Upper lobe of left lung (tissue), 6 donors: Measurements from ENCODE around the gene LRCH1. TPM values are rescaled to one million over a fixed set of nuclear protein-coding genes. Genes with fewer than 3 reads are reported as not detected.

Experiments
- ATAC-seq, 2 donors: fragments of 200-7000 bp; cut with Tn5 transposase; one replicate each; pipeline ENCODE4 v1.9.1; 2022; ENCODE audit warnings: mild to moderate bottlenecking in 2 of 2, moderate library complexity in 2 of 2; ENCODE audit not compliant: low FRiP score in 2 of 2
- DNase-seq, 2 donors: peaks; one replicate each; pipeline ENCODE4 v3.0.0-alpha.2; 2019 to 2020
- H3K27ac ChIP-seq, 4 donors: fragments of 200-600 bp; sonication (generic); one replicate each; pipeline ENCODE4 v1.5.1; 2016 to 2019
- H3K27me3 ChIP-seq, 4 donors: fragments of 200-600 bp; sonication (generic); one replicate each; pipeline ENCODE4 v1.5.1; 2017 to 2019
- H3K36me3 ChIP-seq, 4 donors: fragments of 200-600 bp; sonication (generic); one replicate each; pipeline ENCODE4 v1.5.1; 2016 to 2019
- H3K4me1 ChIP-seq, 4 donors: fragments of 200-600 bp; sonication (generic); one replicate each; pipeline ENCODE4 v1.5.1; 2018 to 2019
- H3K4me3 ChIP-seq, 4 donors: fragments of 200-600 bp; sonication (generic); one replicate each; pipeline ENCODE4 v1.5.1; 2017 to 2019; ENCODE audit warnings: mild to moderate bottlenecking in 2 of 4, moderate library complexity in 1 of 4
- H3K9me3 ChIP-seq, 4 donors: fragments of 200-600 bp; sonication (generic); one replicate each; pipeline ENCODE4 v1.5.1; 2018 to 2019
- CTCF ChIP-seq, 6 experiments: fragments of 450-650 bp in 4 of 6; fragments of 200-600 bp in 2 of 6; sonication (generic) in 2 of 6; IDR thresholded peaks; one replicate each; pipeline ENCODE4 v1.5.1; 2016 to 2019; ENCODE audit warnings: antibody characterized with exemption in 6 of 6
- EP300 ChIP-seq, 4 donors: sonication (generic); formaldehyde crosslinking; IDR thresholded peaks; one replicate each; pipeline ENCODE4 v1.5.1; 2017; ENCODE audit warnings: antibody characterized with exemption in 4 of 4, control low read depth in 2 of 4
- POLR2A ChIP-seq, 4 donors: fragments of 450-650 bp; IDR thresholded peaks; one replicate each; pipeline ENCODE4 v1.5.1; 2016 to 2017; ENCODE audit warnings: antibody characterized with exemption in 4 of 4, mild to moderate bottlenecking in 2 of 4
- POLR2AphosphoS5 ChIP-seq, 2 donors: sonication (generic); formaldehyde crosslinking; IDR thresholded peaks; one replicate each; pipeline ENCODE4 v1.5.1; 2017; ENCODE audit warnings: antibody characterized with exemption in 2 of 2
- WGBS, 2 donors: methylation state at CpG; one replicate each; pipeline ENCODE4 v1.1.5; 2017 to 2018; 5-methylcytosine and 5-hydroxymethylcytosine counted together
- total RNA-seq, 6 donors: library from RNA; depleted of rRNA in 4 of 6; stranded (reverse); fragments of >200 nt in 4 of 6; gene quantifications; one replicate each; pipeline versions ENCODE4 v1.1.0 to v1.2.1, GENCODE V29; 2016 to 2021
- donor health status: DM: no; HTN: no; CAD: no; lungs with moderate emphysema.
- donor health status: DM: no; HTN: yes; CAD: no; lungs with severe emphysema.

LRCH1 gene
- total RNA-seq, 6 donors from 2014 or later, result 17.2 to 27.0 (median 22.7) TPM

DNA sequence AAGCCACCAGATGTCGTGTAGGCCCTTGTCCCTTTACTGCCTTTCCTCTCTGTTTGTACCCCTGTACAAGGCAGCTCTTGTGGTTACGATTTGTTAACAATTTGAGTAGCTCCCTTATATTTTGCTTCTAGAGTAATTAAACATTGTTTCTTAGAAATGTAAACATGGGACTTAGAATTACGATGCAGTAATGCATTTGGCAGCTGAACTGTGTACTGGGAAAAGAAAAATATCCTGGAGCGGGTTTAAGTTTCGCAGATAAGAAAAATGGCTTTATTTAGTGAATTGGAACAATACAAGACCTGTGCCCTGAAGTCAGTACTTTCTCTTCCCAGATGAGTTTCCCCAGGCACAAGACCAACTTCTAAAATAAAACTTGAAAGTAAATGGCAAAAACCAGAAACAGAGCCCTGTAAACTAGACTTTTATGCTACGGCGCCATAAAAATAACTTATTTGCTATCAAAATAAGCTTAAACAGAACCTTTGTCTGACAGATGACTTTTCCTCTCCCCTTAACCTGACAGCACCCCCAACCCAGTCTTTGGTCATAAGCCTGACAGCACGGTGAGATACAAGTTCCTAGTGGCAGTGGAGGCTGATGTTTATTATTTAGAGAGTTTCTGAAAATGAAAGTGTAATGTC is 63.0 kb downstream of the LRCH1 start:
- peak overlapping the region in 1 of 4 donors; percentile 2 for H3K4me3 ChIP-seq
- H3K36me3 ChIP-seq, result no peaks in the 10 kb centered on the region
- peak overlapping the region; percentile 42 to 83 (median 76) for H3K27ac ChIP-seq
- ATAC-seq (no peak), DNase-seq (no peak)
- TF ChIP-seq POLR2AphosphoS5 (IDR thresholded peaks at IDR 0.05) (no peak), POLR2A (IDR thresholded peaks at IDR 0.05) (no peak), CTCF (IDR thresholded peaks at IDR 0.05) (no peak), EP300 (IDR thresholded peaks at IDR 0.05) (no peak)
- H3K4me1 ChIP-seq, result peaks cover 27 to 64% (median 42%) of the 10 kb centered on the region in 4 donors
- WGBS, 2 donors, result 33 to 38% methylated on average over 8 of the region's 8 CpGs
- H3K27me3 ChIP-seq, result no peaks in the 10 kb centered on the region
- H3K9me3 ChIP-seq, result no peaks in the 10 kb centered on the region

DNA sequence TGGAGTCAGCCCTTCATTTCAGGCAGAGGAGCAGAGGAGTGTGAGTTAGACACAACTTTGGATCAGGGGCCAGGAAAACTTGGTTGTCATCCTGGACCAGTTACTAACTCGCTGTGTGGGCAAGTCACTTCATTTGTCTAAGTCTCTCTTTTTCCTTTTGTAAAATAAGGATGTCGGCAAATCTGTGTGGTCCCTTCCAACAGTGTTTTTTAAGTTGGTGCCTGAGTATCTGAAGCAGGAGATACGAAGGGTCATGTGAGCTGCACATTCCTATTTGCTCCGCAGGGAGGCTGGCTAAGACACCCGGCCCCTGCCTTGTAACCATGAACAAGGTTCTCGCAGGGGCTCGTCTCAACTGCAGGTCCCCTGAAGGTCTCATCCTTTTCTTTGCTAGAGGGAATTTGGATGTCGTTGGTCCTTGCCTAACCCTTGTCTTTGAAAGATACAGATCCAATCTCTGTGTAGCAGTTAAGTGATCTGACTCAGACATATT is 64.3 kb downstream of the LRCH1 start:
- peak overlapping the region in 3 of 4 donors; percentile 70 to 83 (median 81) for H3K27ac ChIP-seq
- DNase-seq (no peak), ATAC-seq (peak in 1 of 2 donors; percentile 40)
- no peak overlapping the region for H3K4me3 ChIP-seq
- WGBS, 2 donors, result 67 to 75% methylated on average over 8 of the region's 8 CpGs
- peaks cover 37 to 75% (median 48%) of the 10 kb centered on the region in 4 donors for H3K4me1 ChIP-seq
- no peaks in the 10 kb centered on the region for H3K36me3 ChIP-seq
- H3K27me3 ChIP-seq, result no peaks in the 10 kb centered on the region
- no peak for TF ChIP-seq POLR2A (IDR thresholded peaks at IDR 0.05)
- TF ChIP-seq EP300 (IDR thresholded peaks at IDR 0.05), result no peak
- TF ChIP-seq POLR2AphosphoS5 (IDR thresholded peaks at IDR 0.05), result no peak
- no peak for TF ChIP-seq CTCF (IDR thresholded peaks at IDR 0.05)
- H3K9me3 ChIP-seq, result no peaks in the 10 kb centered on the region

- TF ChIP-seq POLR2A (IDR thresholded peaks at IDR 0.05), result no peak
- 98% methylated on average over 5 of the region's 5 CpGs for WGBS, 2 donors
- no peaks in the 10 kb centered on the region for H3K9me3 ChIP-seq
- ATAC-seq (no peak), DNase-seq (no peak)
- H3K4me1 ChIP-seq, result peaks cover 40 to 76% (median 52%) of the 10 kb centered on the region in 4 donors
- no peaks in the 10 kb centered on the region for H3K27me3 ChIP-seq
- H3K36me3 ChIP-seq, result no peaks in the 10 kb centered on the region
- peak overlapping the region in 3 of 4 donors; percentile 70 to 83 (median 81) for H3K27ac ChIP-seq
- H3K4me3 ChIP-seq, result no peak overlapping the region
Measured at GRCh38 chr13:46617885-46618284, 64.9 kb downstream of the LRCH1 start.

DNA sequence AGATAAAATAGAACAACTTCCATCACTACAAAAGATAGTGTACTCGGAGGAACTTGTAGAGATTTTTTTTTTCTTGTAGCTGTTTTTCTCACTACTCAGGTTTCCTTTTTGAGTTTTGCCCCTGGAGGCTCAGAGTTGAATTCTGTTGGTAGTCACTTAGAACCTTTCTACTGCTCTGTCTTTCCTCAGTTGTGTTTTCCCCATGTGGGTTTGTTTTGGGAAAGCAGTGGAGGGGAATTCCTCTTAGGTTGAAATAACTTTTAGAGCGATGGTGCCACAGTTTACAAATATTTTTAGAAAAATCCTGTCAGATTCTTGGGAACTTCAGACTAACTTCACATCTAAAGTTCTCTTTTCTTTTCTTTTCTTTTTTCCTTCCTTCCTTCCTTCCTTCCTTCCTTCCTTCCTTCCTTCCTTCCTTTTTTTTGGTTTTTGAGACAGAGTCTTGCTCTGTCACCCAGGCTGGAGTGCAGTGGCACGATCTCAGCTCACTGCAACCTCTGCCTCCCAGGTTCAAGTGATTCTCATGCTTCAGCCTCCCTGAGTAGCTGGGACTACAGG is 65.8 kb downstream of the LRCH1 start:
- peak overlapping the region in 1 of 4 donors; percentile 49 for H3K27ac ChIP-seq
- H3K4me3 ChIP-seq, result no peak overlapping the region
- TF ChIP-seq POLR2AphosphoS5 (IDR thresholded peaks at IDR 0.05) (no peak), EP300 (IDR thresholded peaks at IDR 0.05) (no peak), CTCF (IDR thresholded peaks at IDR 0.05) (no peak), POLR2A (IDR thresholded peaks at IDR 0.05) (no peak)
- ATAC-seq (no peak), DNase-seq (no peak)
- H3K4me1 ChIP-seq, result peaks cover 38 to 75% (median 47%) of the 10 kb centered on the region in 4 donors
- no peaks in the 10 kb centered on the region for H3K27me3 ChIP-seq
- WGBS, 2 donors, result 77 to 84% methylated on average over 3 of the region's 3 CpGs
- H3K36me3 ChIP-seq, result no peaks in the 10 kb centered on the region
- no peaks in the 10 kb centered on the region for H3K9me3 ChIP-seq

- H3K27me3 ChIP-seq, result no peaks in the 10 kb centered on the region
- WGBS, 2 donors, result 88 to 90% methylated on average over 5 of the region's 5 CpGs
- no peak for DNase-seq
- TF ChIP-seq EP300 (IDR thresholded peaks at IDR 0.05), result no peak
- no peak for TF ChIP-seq CTCF (IDR thresholded peaks at IDR 0.05)
- TF ChIP-seq POLR2A (IDR thresholded peaks at IDR 0.05), result no peak
- TF ChIP-seq POLR2AphosphoS5 (IDR thresholded peaks at IDR 0.05), result no peak
- peaks cover 38 to 62% (median 48%) of the 10 kb centered on the region in 4 donors for H3K4me1 ChIP-seq
- no peak overlapping the region for H3K4me3 ChIP-seq
- no peaks in the 10 kb centered on the region for H3K9me3 ChIP-seq
- H3K36me3 ChIP-seq, result no peaks in the 10 kb centered on the region
- ATAC-seq, result no peak
- no peak overlapping the region for H3K27ac ChIP-seq
Measured at GRCh38 chr13:46620029-46620428, 67.1 kb downstream of the LRCH1 start.
